Osteocyte (in vitro differentiated cells): Measurements from ENCODE around the gene DHX29. TPM values are rescaled to one million over a fixed set of nuclear protein-coding genes. Genes with fewer than 3 reads are reported as not detected.
A peak's percentile ranks its signal among the peaks of the same experiment; 100 is the strongest.

Experiments
- DNase-seq: peaks from one replicate; pipeline ENCODE4 v3.0.0; 2021; ENCODE audit warnings: mixed read lengths; ENCODE audit not compliant: unreplicated experiment; ENCODE audit errors: extremely low spot score
- H3K27ac Mint-ChIP-seq: one replicate; pipeline ENCODE4 v1.8.0; 2021; ENCODE audit warnings: mild to moderate bottlenecking, mixed read lengths; ENCODE audit not compliant: unreplicated experiment
- H3K27me3 Mint-ChIP-seq: one replicate; pipeline ENCODE4 v1.8.0; 2021; ENCODE audit warnings: mixed read lengths; ENCODE audit not compliant: unreplicated experiment
- H3K36me3 Mint-ChIP-seq: one replicate; pipeline ENCODE4 v1.8.0; 2021; ENCODE audit warnings: mixed read lengths; ENCODE audit not compliant: unreplicated experiment
- H3K4me1 Mint-ChIP-seq: one replicate; pipeline ENCODE4 v1.8.0; 2021; ENCODE audit warnings: mixed read lengths; ENCODE audit not compliant: unreplicated experiment
- H3K4me3 Mint-ChIP-seq: one replicate; pipeline ENCODE4 v1.8.0; 2021; ENCODE audit warnings: mild to moderate bottlenecking, moderate library complexity, mixed read lengths; ENCODE audit not compliant: unreplicated experiment
- H3K9me3 Mint-ChIP-seq: one replicate; pipeline ENCODE4 v1.8.0; 2021; ENCODE audit warnings: mixed read lengths; ENCODE audit not compliant: unreplicated experiment
- CTCF ChIP-seq: fragments of 200-600 bp; sonication (generic); IDR thresholded peaks from 2 replicates; pipeline ENCODE4 v1.5.0; 2021; ENCODE audit warnings: antibody characterized with exemption, mild to moderate bottlenecking, moderate library complexity
- total RNA-seq: library from RNA; stranded (reverse); gene quantifications from 2 replicates; pipeline ENCODE4 v1.2.1, GENCODE V29; 2021

Gene DHX29
- total RNA-seq, 1 donor from 2014 or later = 23.1 TPM

GRCh38 chr5:55338092-55338613 is 30.7 kb upstream of the DHX29 start:
- peak overlapping the region; percentile 84 for H3K27ac Mint-ChIP-seq
- peak overlapping the region; percentile 60 for H3K4me3 Mint-ChIP-seq
- TF ChIP-seq CTCF = no peak
- H3K9me3 Mint-ChIP-seq = no peaks in the 10 kb centered on the region
- peaks cover 32% of the 10 kb centered on the region for H3K36me3 Mint-ChIP-seq
- DNase-seq = no peak
- H3K4me1 Mint-ChIP-seq = peaks cover 16% of the 10 kb centered on the region
- H3K27me3 Mint-ChIP-seq = no peaks in the 10 kb centered on the region

GRCh38 chr5:55333811-55334210 is 26.3 kb upstream of the DHX29 start:
- H3K27ac Mint-ChIP-seq = no peak overlapping the region
- H3K36me3 Mint-ChIP-seq = peaks cover 42% of the 10 kb centered on the region
- no peak for TF ChIP-seq CTCF

GRCh38 chr5:55333017-55333416 is 25.5 kb upstream of the DHX29 start:
- H3K4me3 Mint-ChIP-seq = no peak overlapping the region

More at GRCh38 chr5:55333811-55334210, 26.3 kb upstream of the DHX29 start:
- Mint-ChIP-seq H3K4me1 (peaks cover 11% of the 10 kb centered on the region), H3K4me3 (no peak overlapping the region), H3K9me3 (no peaks in the 10 kb centered on the region), H3K27me3 (no peaks in the 10 kb centered on the region)
- no peak for DNase-seq

GRCh38 chr5:55331321-55331720 is 23.8 kb upstream of the DHX29 start:
- no peaks in the 10 kb centered on the region for H3K27me3 Mint-ChIP-seq
- H3K36me3 Mint-ChIP-seq = peaks cover 41% of the 10 kb centered on the region
- TF ChIP-seq CTCF = no peak
- H3K27ac Mint-ChIP-seq = no peak overlapping the region
- H3K4me3 Mint-ChIP-seq = no peak overlapping the region
- no peaks in the 10 kb centered on the region for H3K4me1 Mint-ChIP-seq
- DNase-seq = no peak
- H3K9me3 Mint-ChIP-seq = no peaks in the 10 kb centered on the region

More at GRCh38 chr5:55333017-55333416, 25.5 kb upstream of the DHX29 start:
- H3K27ac Mint-ChIP-seq = no peak overlapping the region
- no peak for DNase-seq
- H3K36me3 Mint-ChIP-seq = peaks cover 42% of the 10 kb centered on the region
- H3K4me1 Mint-ChIP-seq = peaks cover 5% of the 10 kb centered on the region
- no peaks in the 10 kb centered on the region for H3K27me3 Mint-ChIP-seq
- H3K9me3 Mint-ChIP-seq = no peaks in the 10 kb centered on the region
- no peak for TF ChIP-seq CTCF

- TF ChIP-seq CTCF = no peak
- Mint-ChIP-seq H3K36me3 (peaks cover 31% of the 10 kb centered on the region), H3K9me3 (no peaks in the 10 kb centered on the region), H3K27ac (peak overlapping the region; percentile 28), H3K27me3 (no peaks in the 10 kb centered on the region), H3K4me1 (no peaks in the 10 kb centered on the region), H3K4me3 (no peak overlapping the region)
- no peak for DNase-seq
Observed at GRCh38 chr5:55327281-55327680, 19.8 kb upstream of the DHX29 start.
